HG03378 (cell line): Measurements from ENCODE around the gene PRR12.

Experiments used
- ATAC-seq: cut with Tn5 transposase; IDR thresholded peaks from one replicate; pipeline ENCODE4 v1.9.1; 2021; ENCODE audit warnings: mild to moderate bottlenecking, moderate library complexity; ENCODE audit not compliant: unreplicated experiment

PRR12 gene

DNA sequence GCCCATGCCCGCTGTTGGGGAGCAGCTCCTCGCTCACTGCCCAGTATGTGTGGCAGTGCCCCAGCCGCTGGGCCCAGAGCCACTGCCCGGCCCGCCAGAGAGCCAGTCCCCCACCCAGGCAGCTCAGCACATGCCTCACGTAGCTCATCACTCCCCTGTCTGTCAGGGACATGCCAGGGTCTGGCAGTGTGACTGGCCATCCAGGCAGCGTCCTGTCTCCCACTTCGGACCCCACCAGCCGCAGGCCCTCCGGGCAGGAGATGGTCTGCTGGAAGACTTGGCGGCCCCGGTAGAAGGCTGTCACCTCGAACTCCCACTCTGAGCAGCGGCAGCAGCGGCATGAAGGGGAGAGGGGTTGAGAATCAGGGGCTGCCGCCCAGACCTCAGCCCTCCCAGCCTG lies 71.0 kb downstream of the PRR12 start:
- ATAC-seq, result no peak

DNA sequence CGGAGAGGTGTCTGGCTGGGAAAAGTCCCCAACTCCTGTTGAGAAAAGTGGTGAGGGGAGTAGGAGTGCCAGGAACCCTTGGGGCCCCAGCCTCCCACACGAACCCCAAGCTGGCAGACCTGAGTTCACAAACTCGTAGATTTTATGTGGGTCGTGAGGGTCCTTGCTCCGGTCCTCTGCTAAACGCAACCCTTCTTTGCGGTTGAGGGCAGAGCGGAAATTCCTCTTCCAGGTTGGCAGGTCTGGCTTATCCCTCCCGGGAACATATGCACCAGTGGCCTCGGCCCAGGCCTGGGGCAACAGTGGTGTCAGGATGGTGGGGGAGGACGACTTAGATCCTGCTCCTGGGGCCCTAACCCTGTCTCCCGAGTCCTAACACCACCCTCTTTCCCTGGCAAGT lies 72.2 kb downstream of the PRR12 start:
- ATAC-seq, result no peak

DNA sequence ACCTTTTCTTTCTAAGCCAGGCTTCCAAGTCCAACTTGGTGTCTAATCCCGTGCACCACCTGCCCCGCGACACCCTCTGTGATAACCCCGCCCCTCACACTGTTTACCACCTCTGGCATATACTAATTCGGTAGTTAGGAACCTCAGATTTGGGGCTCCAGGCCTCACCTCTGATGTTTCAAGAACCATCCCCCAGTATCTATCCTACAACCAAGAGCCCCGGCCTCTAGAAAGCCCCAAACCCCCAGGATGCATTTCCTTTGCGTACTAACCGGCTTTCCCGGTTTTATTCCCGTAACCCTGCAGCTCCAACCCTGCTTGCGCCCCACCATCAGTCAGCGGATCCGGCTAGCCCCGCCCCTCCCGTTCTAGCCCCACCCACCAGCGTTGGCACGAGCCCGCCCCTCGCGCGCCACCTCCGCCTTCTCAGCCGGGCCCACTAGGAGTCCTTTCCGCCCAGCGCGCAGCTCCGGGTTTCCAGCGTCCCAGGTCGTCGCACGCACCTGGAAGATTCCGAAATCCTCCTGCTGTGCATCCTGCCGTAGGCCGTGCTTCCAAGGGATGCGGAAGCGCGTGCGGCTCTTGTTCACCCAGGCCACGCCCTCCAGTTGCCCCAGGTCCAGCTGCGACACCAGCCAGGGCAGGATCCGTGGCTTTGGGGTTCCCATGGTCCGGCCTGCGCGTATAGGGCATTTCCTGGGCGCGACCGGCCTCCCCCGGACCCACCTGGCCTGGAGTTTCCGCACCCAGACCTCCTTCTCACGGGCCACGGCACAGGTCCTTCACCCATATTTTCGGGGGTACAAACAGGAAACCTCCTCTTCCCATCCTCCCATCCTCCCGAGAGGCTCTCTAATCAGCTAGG lies 73.4 kb downstream of the PRR12 start:
- no peak for ATAC-seq

DNA sequence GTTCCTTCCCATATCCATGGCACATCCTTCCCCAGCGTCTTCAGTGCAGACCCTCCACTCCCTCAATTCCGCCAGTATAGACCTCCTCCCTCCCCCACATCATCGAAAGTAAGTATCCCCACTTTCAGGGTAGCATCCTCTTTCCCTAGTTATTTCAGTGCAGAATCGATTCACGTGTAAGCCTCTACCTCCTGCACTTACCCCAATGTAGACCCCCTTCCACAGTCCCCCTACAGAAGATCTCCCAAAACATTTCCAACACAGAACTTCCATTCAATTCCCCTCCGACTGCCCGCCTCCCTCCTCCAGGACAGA lies 74.0 kb downstream of the PRR12 start:
- no peak for ATAC-seq

DNA sequence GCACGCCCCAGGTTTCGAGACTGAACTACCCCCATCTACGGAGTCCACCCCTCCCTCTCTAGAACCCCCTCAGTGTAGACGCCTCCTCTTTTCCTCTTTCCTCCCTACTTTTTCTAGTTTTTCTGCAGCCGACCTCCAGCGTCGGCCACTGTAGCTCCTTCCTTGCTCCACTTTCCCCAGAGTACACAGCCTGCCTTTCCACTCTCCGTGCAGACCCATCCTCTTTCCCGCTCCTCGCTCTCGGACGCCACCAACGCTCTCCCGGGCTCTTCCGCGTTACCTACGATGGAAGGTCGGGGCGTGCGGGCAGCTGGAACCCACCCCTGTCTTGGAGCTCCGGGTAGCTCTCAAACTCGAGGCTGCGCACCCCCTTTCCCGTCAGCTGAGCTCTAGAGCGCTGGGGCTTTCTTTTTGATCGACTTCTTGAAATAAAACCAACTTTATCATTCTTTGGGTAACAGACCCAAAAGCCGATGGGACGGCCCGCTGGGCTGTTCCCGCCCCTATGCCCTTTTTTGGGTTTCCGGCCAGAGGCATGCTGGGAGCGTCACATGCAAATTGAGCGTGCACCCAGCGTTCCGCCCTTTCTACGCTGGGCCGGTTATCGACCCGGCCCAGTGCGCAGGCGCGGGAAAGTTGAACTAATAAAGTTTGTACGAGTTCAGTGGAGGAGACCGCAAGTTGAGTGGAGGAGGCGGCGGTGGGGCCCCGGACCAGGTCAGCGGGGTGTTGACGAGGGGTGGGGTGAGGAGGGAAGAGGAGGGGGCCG lies 74.6 kb downstream of the PRR12 start, which contains the start of the genes BCL2L12 and IRF3:
Gene BCL2L12, plus strand, starts transcription at position 583 of the 769 bp plus-strand sequence. CDS start 760 bp downstream, outside the sequence.
Gene IRF3, minus strand, starts transcription at position 507 of the 769 bp plus-strand sequence. CDS start 1,019 bp downstream, outside the sequence.
- peak; percentile 77 for ATAC-seq

DNA sequence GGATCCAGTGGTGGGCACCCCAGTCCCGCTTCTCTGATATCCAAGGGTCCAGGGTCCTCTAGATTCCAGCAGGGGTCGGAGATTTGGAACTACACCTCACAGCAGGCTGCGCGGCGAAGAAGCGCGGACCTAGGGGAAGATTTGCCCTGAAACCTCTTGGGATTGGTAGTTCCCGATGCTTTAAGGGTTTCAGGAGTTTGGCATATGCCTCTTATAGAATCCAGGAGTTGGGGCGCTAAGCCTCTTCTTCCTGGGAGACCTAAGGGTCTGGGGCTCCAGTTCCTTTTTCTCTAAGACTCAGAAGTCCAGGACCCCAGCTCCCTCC lies 75.1 kb downstream of the PRR12 start:
- no peak for ATAC-seq

DNA sequence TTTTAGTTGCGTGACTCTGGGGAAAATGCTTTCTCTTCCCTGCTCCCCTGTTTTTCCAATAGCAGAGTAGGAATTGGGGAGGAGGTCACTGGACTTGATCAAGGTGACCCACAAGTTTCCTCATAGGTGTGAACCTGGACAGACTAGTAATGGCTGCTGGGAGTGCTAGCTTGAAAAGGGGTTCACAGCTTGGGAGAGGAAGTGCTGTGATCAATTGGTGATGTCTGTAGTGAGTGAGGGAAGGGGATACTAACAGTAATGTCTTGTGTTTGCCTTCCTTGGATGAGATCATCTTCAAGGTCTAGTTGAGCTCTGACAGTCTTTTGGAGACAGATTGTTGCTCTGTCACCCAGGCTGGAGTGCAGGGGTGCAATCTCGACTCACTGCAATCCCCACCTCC lies 76.5 kb downstream of the PRR12 start:
- no peak for ATAC-seq

DNA sequence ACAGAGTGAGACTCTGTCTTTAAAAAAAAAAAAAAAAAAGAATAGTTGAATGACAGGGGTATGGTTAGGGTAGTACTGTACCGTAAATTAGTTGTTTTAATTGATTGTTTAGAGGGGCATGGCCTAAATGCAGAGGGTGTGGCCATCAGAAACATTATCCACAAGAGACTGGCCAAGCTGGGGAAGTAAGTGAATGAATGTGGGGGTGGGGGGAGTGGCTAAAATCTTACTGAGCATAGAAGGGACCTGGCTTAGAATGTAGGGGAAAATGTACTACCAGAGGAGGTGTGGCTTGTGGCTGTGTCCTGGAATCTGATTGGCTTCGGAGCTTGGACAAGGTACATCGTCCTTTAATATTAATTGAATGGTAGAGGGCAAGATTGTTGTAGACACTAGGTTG lies 78.5 kb downstream of the PRR12 start:
- ATAC-seq, result no peak

DNA sequence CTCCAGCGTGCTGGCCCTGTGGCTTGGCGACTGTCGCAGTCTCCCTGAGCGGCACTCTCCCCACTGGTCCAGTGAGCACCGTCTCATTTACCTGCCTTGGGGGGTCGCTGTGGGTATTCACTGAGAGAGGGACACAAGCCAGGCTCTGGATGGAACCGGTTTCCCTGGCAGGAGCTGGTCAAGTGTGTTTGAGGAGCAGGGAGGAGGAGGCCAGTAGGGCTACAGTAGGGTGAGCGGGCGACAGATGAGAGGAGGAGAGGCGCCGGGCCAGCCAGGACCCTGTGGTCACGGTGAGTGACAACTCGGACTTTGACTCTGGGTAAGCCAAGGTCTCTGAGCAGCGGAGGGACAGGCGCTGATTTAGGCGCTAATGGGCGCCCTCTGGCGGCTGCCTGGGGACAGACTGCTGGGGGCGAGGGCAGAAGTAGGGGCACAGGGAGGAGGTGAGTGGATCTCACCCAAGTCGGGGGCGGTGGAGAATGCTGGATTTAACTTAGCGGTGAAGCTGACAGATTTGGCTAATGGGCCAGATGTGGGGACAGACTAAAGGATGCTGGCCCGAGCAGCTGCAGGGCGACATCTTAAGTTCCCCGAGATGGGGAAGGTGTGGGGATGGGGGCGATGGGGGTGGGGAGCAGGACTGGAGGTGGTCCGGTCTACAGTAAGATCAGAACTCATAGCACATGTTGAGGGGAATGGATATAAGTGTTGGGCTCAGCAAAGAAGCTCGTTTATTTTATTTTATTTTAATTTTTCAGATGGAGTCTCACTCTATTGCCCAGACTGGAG lies 81.3 kb downstream of the PRR12 start:
- ATAC-seq, result no peak
